Stimulated activated CD8-positive, alpha-beta memory T cell treated with anti-CD3 and anti-CD28 coated beads, Interleukin-7, amount 100 ng/mL, for 48 hours (primary cell): Measurements from ENCODE around the gene NFATC1.

Experiments used
- DNase-seq, 2 donors: peaks; one replicate each; pipeline ENCODE4 v3.0.0-alpha.2; 2020; ENCODE audit warnings: low read depth in 1 of 2; ENCODE audit errors: extremely low read depth in 1 of 2

The NFATC1 gene

GRCh38 chr18:79483971-79484491, 88.3 kb downstream of the NFATC1 start:
- DNase-seq = no peak

GRCh38 chr18:79484661-79485621, 89.2 kb downstream of the NFATC1 start:
- no peak for DNase-seq

DNA sequence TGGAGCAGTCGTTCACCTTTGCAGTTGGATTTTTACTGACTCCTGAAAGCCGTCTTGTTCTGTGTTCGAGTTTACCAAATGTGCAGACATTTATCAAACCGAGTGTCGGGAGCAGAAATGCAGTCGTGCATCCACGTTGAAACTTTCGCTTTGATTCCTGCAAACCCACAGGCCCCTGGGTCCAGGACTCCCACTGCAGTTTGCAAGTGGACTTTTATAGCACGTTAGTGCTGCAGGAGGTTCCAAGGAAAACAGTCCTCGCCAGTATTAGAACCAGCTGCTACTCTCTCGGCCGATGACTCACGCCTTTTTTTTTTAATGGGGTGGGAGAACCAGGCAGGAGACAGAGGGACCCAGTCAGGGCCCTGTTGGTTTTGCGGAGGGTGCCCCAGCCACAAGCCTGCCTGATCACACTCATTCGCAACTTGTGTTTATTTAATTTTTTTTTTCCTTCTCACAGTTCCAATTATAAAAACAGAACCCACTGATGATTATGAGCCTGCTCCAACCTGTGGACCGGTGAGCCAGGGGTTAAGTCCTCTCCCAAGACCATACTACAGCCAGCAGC, 90.1 kb downstream of the NFATC1 start:
- DNase-seq = no peak

DNA sequence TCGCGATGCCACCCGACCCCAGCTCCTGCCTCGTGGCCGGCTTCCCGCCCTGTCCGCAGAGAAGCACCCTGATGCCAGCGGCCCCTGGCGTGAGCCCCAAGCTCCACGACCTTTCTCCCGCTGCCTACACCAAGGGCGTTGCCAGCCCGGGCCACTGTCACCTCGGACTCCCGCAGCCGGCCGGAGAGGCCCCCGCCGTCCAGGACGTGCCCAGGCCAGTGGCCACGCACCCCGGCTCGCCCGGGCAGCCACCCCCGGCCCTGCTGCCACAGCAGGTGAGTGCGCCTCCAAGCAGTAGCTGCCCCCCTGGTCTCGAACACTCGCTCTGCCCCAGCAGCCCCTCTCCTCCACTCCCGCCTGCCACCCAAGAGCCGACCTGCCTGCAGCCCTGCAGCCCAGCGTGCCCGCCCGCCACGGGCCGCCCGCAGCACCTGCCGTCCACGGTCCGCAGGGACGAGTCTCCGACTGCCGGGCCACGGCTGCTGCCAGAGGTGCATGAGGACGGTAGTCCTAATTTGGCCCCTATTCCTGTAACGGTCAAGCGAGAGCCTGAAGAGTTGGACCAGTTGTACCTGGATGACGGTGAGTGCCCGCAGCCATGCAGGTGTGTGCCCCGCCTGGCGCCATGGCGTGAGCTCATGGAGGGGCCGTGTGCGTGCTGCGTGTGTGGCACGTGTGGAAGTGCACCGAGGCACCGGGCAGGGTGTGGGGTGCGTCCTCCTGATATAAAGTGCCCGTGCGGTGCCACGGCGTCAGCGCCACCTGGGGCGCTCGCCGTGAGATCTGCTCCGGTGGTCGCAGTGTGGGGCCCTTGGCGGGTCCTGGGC, 90.8 kb downstream of the NFATC1 start:
- DNase-seq = no peak

- DNase-seq = no peak
Measured at GRCh38 chr18:79487183-79487800, 91.6 kb downstream of the NFATC1 start.

DNA sequence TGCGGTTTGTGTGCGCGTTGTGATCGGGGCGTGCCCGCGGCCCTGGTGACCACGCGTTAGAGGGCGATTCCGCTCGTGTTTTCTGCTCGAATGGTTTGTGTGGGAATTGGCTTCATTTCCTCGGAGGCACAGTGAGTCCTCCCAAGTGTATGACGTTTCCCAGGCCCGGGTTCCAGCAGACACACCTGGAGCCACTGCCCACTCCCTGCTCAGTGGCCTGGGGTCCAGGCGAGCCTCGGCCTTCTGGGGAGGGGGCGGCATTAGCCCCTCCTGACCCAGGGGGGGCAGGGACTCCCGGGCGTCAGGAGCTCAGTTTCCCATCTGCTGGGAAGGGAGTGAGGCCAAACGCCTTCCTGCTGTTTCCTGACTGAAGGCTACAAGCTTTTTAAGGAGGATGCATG, 92.1 kb downstream of the NFATC1 start:
- DNase-seq = no peak

- no peak for DNase-seq
Measured at GRCh38 chr18:79488311-79489050, 92.8 kb downstream of the NFATC1 start.

GRCh38 chr18:79489051-79489898, 93.5 kb downstream of the NFATC1 start:
- DNase-seq = no peak

DNA sequence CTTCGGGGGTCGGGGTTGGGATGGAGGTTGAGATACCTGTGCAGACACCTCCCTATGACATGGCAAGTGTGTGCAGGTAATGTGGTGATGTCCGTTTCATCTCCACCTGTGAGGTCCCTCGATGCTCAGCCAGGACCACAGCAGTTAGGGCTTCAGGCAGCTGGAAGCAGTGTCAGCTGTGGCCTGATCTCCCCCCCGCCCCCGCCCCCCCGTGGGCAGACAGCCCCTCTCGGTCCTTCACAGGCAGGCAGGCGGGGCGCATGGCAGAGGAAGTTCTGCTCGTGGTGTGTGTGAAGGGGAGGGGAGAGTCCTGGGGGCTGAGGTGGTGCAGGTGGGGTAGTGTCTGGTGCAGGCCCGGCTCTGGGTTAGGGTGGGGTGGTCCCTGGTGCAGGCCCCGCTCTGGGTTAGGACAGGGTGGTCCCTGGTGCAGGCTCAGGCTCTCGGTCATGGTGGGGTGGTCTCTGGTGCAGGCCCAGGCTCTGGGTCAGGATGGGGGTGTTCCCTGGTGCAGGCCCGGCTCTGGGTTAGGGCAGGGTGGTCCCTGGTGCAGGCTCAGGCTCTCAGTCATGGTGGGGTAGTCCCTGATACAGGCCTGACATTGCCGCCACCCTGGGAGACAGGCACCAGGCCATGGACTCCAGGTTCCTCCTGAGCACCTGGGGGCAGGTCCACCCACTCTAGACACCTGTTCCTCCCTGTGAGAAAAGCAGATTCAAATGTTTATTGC, 94.3 kb downstream of the NFATC1 start:
- no peak for DNase-seq

- no peak for DNase-seq
Measured at GRCh38 chr18:79490626-79491041, 94.9 kb downstream of the NFATC1 start.

- DNase-seq = no peak
Measured at GRCh38 chr18:79491081-79491551, 95.4 kb downstream of the NFATC1 start.

GRCh38 chr18:79493211-79493800, 97.6 kb downstream of the NFATC1 start:
- DNase-seq = no peak

DNA sequence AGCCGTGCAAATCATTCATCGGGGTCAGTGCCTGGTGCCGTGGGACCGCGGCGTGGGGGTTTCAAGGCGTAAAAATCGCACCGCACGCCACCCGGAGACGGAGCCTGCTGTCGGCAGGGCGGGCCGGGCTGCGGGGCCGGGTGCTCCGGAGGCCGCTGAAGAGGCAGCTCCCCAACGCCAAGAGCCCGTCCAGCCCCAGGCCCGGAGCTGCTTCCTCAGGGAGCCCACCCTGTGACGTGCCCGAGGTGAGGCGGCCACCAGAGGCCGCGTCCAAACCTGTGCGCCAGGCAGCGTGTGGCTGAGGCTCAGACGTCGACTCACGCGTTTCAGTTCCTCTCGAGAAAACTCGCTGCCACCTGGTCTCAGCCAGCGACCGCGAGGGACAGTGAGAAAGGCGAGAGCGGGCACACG, 98.1 kb downstream of the NFATC1 start:
- no peak for DNase-seq

DNA sequence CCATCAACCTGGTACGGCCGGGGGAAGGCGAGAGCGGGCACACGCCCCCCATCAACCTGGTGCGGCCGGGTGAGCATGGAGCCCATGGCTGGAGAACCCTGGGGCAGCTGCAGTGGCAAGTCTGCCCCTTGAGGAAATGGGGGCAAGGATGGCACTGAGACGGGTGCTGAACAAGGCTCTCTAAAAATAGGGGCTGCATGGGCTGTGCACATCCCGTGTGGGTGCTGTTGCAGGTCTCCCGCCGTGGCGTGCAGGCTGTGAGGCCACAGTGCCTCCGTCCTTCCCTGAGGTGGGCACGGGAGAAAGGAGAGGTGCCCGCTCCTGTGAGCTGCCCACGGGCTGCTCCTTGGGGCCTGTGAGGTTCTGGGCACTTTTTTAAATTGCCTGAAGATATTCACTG, 99.2 kb downstream of the NFATC1 start:
- no peak for DNase-seq

- no peak for DNase-seq
Measured at GRCh38 chr18:79495591-79496071, 99.9 kb downstream of the NFATC1 start.

GRCh38 chr18:79496237-79496977, 100.7 kb downstream of the NFATC1 start:
- no peak for DNase-seq

GRCh38 chr18:79496978-79497637, 101.4 kb downstream of the NFATC1 start:
- DNase-seq = no peak
